ENCODE data around the gene S100Z.
"Not testable (repeated sequence)": the region's sequence is repeated elsewhere in the genome, so short reads cannot be mapped to it uniquely, and the experiment has no call there.

Gene S100Z

GRCh38 chr5:76867827-76868693 lies 18.2 kb downstream of the S100Z start:
- intact Hi-C loops (cut with DNase I) = loop anchor here (2.0 to 5.0 kb wide), 3 partner anchors 149 to 624 kb away; partner anchors contain the start of gene WDR41
- peak in 7 of 10 donors; percentile 23 to 82 (median 62) for DNase-seq

- intact Hi-C loops (cut with DNase I) = no loop called here
These were observed 20.2 kb downstream of the S100Z start for GRCh38 chr5:76870046-76870445.

GRCh38 chr5:76874088-76874581 lies 24.3 kb downstream of the S100Z start:
- DNase-seq = no peak
- intact Hi-C loops (cut with DNase I) = no loop called here

More at GRCh38 chr5:76870046-76870445, 20.2 kb downstream of the S100Z start:
- no peak for DNase-seq

- DNase-seq = no peak
These were observed 39.0 kb downstream of the S100Z start for GRCh38 chr5:76888733-76889300.

GRCh38 chr5:76893294-76893693 lies 43.5 kb downstream of the S100Z start:
- intact Hi-C loops (cut with DNase I) = no loop called here
- no peak for DNase-seq

More at GRCh38 chr5:76888733-76889300, 39.0 kb downstream of the S100Z start:
- intact Hi-C loops (cut with DNase I) = no loop called here

- DNase-seq = no peak
- intact Hi-C loops (cut with DNase I) = no loop called here
These were observed 46.4 kb downstream of the S100Z start for GRCh38 chr5:76896196-76896595.

GRCh38 chr5:76901522-76901921 lies 51.7 kb downstream of the S100Z start:
- no peak for DNase-seq
- intact Hi-C loops (cut with DNase I) = no loop called here

- DNase-seq = no peak
These were observed 58.4 kb downstream of the S100Z start for GRCh38 chr5:76908166-76908565.

GRCh38 chr5:76910344-76910933 lies 60.6 kb downstream of the S100Z start:
- intact Hi-C loops (cut with DNase I); DNase-seq: not testable (repeated sequence)

More at GRCh38 chr5:76908166-76908565, 58.4 kb downstream of the S100Z start:
- intact Hi-C loops (cut with DNase I) = no loop called here

GRCh38 chr5:76914671-76915070 lies 64.9 kb downstream of the S100Z start:
- DNase-seq; intact Hi-C loops (cut with DNase I): not testable (repeated sequence)

- intact Hi-C loops (cut with DNase I) = no loop called here
These were observed 68.7 kb downstream of the S100Z start for GRCh38 chr5:76918539-76918938.

GRCh38 chr5:76920491-76920890 lies 70.7 kb downstream of the S100Z start:
- DNase-seq = no peak
- intact Hi-C loops (cut with DNase I) = no loop called here

More at GRCh38 chr5:76918539-76918938, 68.7 kb downstream of the S100Z start:
- no peak for DNase-seq

- DNase-seq = no peak
- intact Hi-C loops (cut with DNase I) = no loop called here
These were observed 76.7 kb downstream of the S100Z start for GRCh38 chr5:76926329-76927105.

GRCh38 chr5:76927961-76928360 lies 78.1 kb downstream of the S100Z start:
- DNase-seq = no peak

GRCh38 chr5:76930083-76930482 lies 80.3 kb downstream of the S100Z start:
- peak in 2 of 10 donors; percentile 35 to 71 for DNase-seq
- intact Hi-C loops (cut with DNase I) = no loop called here

More at GRCh38 chr5:76927961-76928360, 78.1 kb downstream of the S100Z start:
- intact Hi-C loops (cut with DNase I) = no loop called here

GRCh38 chr5:76938177-76938576 lies 88.4 kb downstream of the S100Z start:
- intact Hi-C loops (cut with DNase I) = no loop called here
- DNase-seq = no peak

GRCh38 chr5:76941000-76941399 lies 91.2 kb downstream of the S100Z start:
- intact Hi-C loops (cut with DNase I) = no loop called here
- no peak for DNase-seq

GRCh38 chr5:76941442-76941841 lies 91.6 kb downstream of the S100Z start:
- DNase-seq = no peak

GRCh38 chr5:76942581-76942980 lies 92.8 kb downstream of the S100Z start:
- no peak for DNase-seq
- intact Hi-C loops (cut with DNase I) = no loop called here

More at GRCh38 chr5:76941442-76941841, 91.6 kb downstream of the S100Z start:
- intact Hi-C loops (cut with DNase I) = no loop called here

- intact Hi-C loops (cut with DNase I) = no loop called here
- no peak for DNase-seq
These were observed 93.2 kb downstream of the S100Z start for GRCh38 chr5:76943006-76943405.
